Duodenal mucosa (tissue), 2 donors: ENCODE data around the gene FBXL7.

Experiments
- H3K27ac ChIP-seq: one replicate; pipeline ENCODE4 v1.7.0; 2013; ENCODE audit warnings: low read depth, low read length
- H3K27me3 ChIP-seq, 2 donors: one replicate each; pipeline ENCODE4 v1.7.0; 2013; ENCODE audit warnings: low read length in 2 of 2, control low read depth in 1 of 2; ENCODE audit not compliant: insufficient read depth in 2 of 2, control insufficient read depth in 1 of 2
- H3K36me3 ChIP-seq, 2 donors: one replicate each; pipeline ENCODE4 v1.7.0; 2013; ENCODE audit warnings: low read length in 2 of 2, control low read depth in 1 of 2; ENCODE audit not compliant: insufficient read depth in 2 of 2, control insufficient read depth in 1 of 2
- H3K4me1 ChIP-seq, 2 donors: one replicate each; pipeline ENCODE4 v1.7.0; 2013; ENCODE audit warnings: low read length in 2 of 2, control low read depth in 1 of 2; ENCODE audit not compliant: insufficient read depth in 2 of 2, control insufficient read depth in 1 of 2
- H3K4me3 ChIP-seq, 2 donors: one replicate each; pipeline ENCODE4 v1.7.0; 2013; ENCODE audit warnings: low read length in 2 of 2, low read depth in 1 of 2
- H3K9ac ChIP-seq, 2 donors: one replicate each; pipeline ENCODE4 v1.7.0; 2013; ENCODE audit warnings: low read length in 2 of 2, low read depth in 1 of 2
- H3K9me3 ChIP-seq, 2 donors: one replicate each; pipeline ENCODE4 v1.7.0; 2013; ENCODE audit warnings: low read length in 2 of 2, control low read depth in 1 of 2; ENCODE audit not compliant: control insufficient read depth in 1 of 2

The FBXL7 gene

GRCh38 chr5:15518786-15519185 is 18.8 kb downstream of the FBXL7 start:
- H3K9ac ChIP-seq: no peak overlapping the region
- no peaks in the 10 kb centered on the region for H3K27me3 ChIP-seq
- no peak overlapping the region for H3K27ac ChIP-seq
- H3K4me1 ChIP-seq: no peaks in the 10 kb centered on the region
- peaks cover 0 to 11% of the 10 kb centered on the region in 2 donors for H3K9me3 ChIP-seq
- no peak overlapping the region for H3K4me3 ChIP-seq
- no peaks in the 10 kb centered on the region for H3K36me3 ChIP-seq

DNA sequence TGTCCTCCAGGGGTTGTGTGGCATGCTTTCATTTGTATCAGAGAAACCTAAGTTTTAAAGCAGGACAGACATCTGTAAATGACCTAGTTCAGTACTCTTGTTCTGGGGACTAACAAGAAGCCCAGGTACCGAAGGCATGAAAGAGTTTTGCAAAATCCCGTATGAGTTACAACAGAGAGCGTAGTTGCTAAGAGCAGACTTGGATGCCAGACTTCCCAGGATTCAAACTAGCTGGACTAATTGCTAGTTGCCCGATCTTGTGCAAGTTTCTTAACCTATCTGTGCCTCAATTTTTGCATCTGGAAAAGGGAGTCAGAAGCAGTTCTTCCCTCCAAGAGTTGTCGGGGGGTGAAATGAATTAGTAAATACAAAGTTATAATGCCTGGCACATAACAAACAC is 20.9 kb downstream of the FBXL7 start:
- H3K9ac ChIP-seq: no peak overlapping the region
- no peak overlapping the region for H3K4me3 ChIP-seq
- H3K36me3 ChIP-seq: no peaks in the 10 kb centered on the region
- H3K27ac ChIP-seq: no peak overlapping the region
- peaks cover 0 to 15% of the 10 kb centered on the region in 2 donors for H3K9me3 ChIP-seq
- no peaks in the 10 kb centered on the region for H3K4me1 ChIP-seq
- H3K27me3 ChIP-seq: no peaks in the 10 kb centered on the region

DNA sequence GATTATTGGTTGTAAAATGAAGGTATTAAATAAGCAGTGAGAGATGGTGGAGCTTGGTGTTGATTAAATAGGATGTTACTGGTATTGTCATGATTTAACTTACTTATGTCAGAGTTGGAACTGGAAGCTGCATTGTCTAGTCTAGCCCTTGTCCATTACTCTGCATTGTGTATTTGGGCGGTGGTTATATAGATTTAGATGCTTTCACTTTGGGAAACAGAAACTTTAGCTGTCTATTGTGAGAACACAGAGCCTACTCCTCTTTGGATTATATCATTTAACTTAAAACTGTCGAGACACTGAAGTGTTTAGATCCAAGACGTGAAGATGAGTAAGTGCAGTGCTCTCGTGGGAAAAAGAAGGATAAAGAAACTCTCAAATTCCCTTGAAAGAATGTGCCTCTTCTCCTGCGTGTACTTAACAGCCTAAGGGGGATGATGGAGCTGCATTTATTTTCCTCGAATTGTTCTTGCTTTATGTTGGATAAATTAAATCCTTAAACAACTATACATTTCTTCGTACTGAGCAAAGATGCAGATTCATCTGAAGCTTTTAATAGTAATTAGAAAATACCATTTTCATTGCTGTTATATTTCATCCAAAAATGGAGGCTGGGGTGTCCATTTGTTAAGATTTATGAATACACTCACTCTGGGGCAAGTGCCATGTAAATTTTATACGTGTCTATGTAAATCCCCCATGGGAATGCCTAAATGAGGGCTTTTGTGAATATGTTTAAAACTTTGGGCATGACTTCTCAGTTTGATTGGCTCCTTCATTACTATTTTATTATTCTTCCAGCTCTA is 21.6 kb downstream of the FBXL7 start:
- no peak overlapping the region for H3K27ac ChIP-seq
- H3K9ac ChIP-seq: no peak overlapping the region
- H3K9me3 ChIP-seq: peaks cover 0 to 15% of the 10 kb centered on the region in 2 donors
- H3K27me3 ChIP-seq: no peaks in the 10 kb centered on the region
- H3K4me3 ChIP-seq: no peak overlapping the region
- no peaks in the 10 kb centered on the region for H3K36me3 ChIP-seq
- H3K4me1 ChIP-seq: no peaks in the 10 kb centered on the region

GRCh38 chr5:15522187-15522520 is 22.2 kb downstream of the FBXL7 start:
- no peak overlapping the region for H3K27ac ChIP-seq
- H3K9me3 ChIP-seq: peaks cover 0 to 15% of the 10 kb centered on the region in 2 donors
- no peaks in the 10 kb centered on the region for H3K27me3 ChIP-seq
- no peak overlapping the region for H3K9ac ChIP-seq
- H3K36me3 ChIP-seq: no peaks in the 10 kb centered on the region
- H3K4me3 ChIP-seq: no peak overlapping the region
- H3K4me1 ChIP-seq: no peaks in the 10 kb centered on the region

DNA sequence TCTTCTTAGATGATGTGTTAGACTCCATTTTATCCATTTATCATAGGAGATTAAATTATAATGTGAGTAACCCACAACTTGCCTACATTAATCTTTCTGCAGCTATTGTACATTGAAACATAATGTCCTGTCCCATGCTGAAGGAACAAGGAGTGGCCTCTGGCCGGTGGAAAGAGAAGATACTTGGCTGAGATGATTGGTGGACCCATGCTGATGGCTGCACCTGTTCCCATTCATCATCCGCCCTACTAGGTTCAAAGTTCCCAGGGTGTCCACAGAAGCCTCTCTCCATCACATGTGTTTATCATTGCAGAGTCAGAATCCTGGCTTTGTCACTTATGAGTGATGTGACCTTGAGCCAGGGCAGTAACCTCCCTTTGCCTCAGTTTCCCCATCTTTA is 24.7 kb downstream of the FBXL7 start:
- Histone ChIP-seq H3K36me3 (no peaks in the 10 kb centered on the region), H3K27me3 (no peaks in the 10 kb centered on the region), H3K9ac (no peak overlapping the region), H3K4me1 (no peaks in the 10 kb centered on the region), H3K27ac (no peak overlapping the region), H3K9me3 (peaks cover 0 to 4% of the 10 kb centered on the region in 2 donors), H3K4me3 (no peak overlapping the region)

- Histone ChIP-seq H3K9ac (no peak overlapping the region), H3K27ac (no peak overlapping the region), H3K4me3 (no peak overlapping the region), H3K27me3 (no peaks in the 10 kb centered on the region), H3K9me3 (peaks cover 0 to 4% of the 10 kb centered on the region in 2 donors), H3K4me1 (no peaks in the 10 kb centered on the region), H3K36me3 (no peaks in the 10 kb centered on the region)
Observed at GRCh38 chr5:15525703-15526275, 25.8 kb downstream of the FBXL7 start.

DNA sequence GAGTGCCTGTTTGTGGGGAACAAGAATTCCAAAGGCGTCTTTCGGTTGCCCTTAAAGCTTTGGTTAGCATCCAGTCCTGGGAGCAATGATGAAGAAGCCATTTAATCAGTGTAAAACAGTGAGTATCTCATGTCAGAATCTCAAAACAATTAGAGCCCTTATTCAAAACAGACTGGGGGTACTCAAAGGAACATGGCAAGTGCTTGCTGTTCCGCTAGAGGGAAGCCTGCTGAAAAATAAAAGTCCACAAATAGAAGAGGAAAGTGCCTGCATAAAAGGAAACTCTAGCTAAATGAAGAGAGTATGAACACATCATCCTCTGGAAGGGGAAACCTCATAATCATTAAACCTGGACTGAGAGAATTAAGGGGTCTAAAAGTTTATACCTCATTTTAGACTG is 26.4 kb downstream of the FBXL7 start:
- Histone ChIP-seq H3K4me3 (no peak overlapping the region), H3K9ac (no peak overlapping the region), H3K9me3 (peaks cover 0 to 4% of the 10 kb centered on the region in 2 donors), H3K4me1 (no peaks in the 10 kb centered on the region), H3K27me3 (no peaks in the 10 kb centered on the region), H3K36me3 (no peaks in the 10 kb centered on the region), H3K27ac (no peak overlapping the region)

DNA sequence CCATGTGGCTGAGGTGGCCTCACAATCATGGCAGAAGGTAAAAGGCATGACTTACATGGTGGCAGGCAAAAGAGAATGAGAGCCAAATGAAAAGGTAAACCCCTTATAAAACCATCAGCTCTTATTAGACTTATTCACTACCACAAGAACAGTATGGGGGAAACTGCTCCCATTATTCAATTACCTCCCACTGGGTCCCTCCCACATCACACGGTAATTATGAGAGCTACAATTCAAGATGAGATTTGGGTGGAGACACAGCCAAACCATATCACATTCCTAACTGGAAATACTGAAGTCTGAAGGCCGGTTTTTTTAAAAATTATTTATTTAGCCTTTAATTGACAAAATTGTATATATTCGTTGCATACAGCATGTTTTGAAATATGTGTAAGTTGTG is 28.5 kb downstream of the FBXL7 start:
- no peaks in the 10 kb centered on the region for H3K36me3 ChIP-seq
- H3K9ac ChIP-seq: no peak overlapping the region

GRCh38 chr5:15529013-15529412 is 29.0 kb downstream of the FBXL7 start:
- no peaks in the 10 kb centered on the region for H3K27me3 ChIP-seq
- H3K27ac ChIP-seq: no peak overlapping the region
- H3K9ac ChIP-seq: no peak overlapping the region
- no peak overlapping the region for H3K4me3 ChIP-seq
- no peaks in the 10 kb centered on the region for H3K36me3 ChIP-seq
- H3K4me1 ChIP-seq: no peaks in the 10 kb centered on the region
- H3K9me3 ChIP-seq: peaks cover 0 to 8% of the 10 kb centered on the region in 2 donors

More for the DNA sequence above, 28.5 kb downstream of the FBXL7 start:
- no peak overlapping the region for H3K4me3 ChIP-seq
- no peaks in the 10 kb centered on the region for H3K27me3 ChIP-seq
- H3K4me1 ChIP-seq: no peaks in the 10 kb centered on the region
- no peak overlapping the region for H3K27ac ChIP-seq
- peaks cover 0 to 8% of the 10 kb centered on the region in 2 donors for H3K9me3 ChIP-seq

DNA sequence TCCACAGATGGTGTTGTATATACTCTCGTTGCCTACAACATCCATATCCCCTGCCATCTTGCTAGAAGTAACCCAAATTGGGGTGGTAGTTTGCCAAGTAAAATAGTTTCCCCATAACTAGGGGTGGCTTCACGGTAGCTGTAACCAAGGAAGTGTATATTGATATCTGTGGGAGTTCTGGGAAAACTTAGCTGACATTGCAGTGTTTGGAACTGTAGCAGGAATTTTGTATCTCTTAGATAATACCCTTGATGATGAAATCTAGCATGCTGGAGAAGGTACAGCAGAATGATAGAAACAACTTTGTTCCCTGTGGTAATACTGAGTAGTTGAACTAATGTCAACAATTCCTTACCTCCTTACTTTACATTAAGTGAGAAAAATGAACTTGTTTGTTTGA is 29.8 kb downstream of the FBXL7 start:
- H3K27me3 ChIP-seq: no peaks in the 10 kb centered on the region
- no peak overlapping the region for H3K4me3 ChIP-seq
- H3K27ac ChIP-seq: no peak overlapping the region
- no peaks in the 10 kb centered on the region for H3K4me1 ChIP-seq
- no peaks in the 10 kb centered on the region for H3K36me3 ChIP-seq
- H3K9ac ChIP-seq: no peak overlapping the region
- peaks cover 0 to 6% of the 10 kb centered on the region in 2 donors for H3K9me3 ChIP-seq
